Cardiac muscle cell (in vitro differentiated cells and primary cell): ENCODE results near the gene AMFR. TPM values are rescaled to one million over a fixed set of nuclear protein-coding genes. Genes with fewer than 3 reads are reported as not detected.

Experiments used
- DNase-seq, 2 donors: peaks; one replicate each; pipeline versions ENCODE4 v3.0.0 to v3.0.0-alpha.2; 2010 to 2017; ENCODE audit warnings: low read depth in 1 of 2, low spot score in 1 of 2
- H3K27ac ChIP-seq: fragments of 200-600 bp; sonication (generic); 2 replicates; pipeline ENCODE4 v1.5.1; 2016
- H3K27me3 ChIP-seq: fragments of 200-600 bp; sonication (generic); 2 replicates; pipeline ENCODE4 v1.6.0; 2016; ENCODE audit warnings: control low read depth
- H3K36me3 ChIP-seq: fragments of 200-600 bp; sonication (generic); 2 replicates; pipeline ENCODE4 v1.5.1; 2016; ENCODE audit warnings: control low read depth
- H3K4me1 ChIP-seq: fragments of 200-600 bp; sonication (generic); 2 replicates; pipeline ENCODE4 v1.8.1; 2017; ENCODE audit warnings: low read depth, mild to moderate bottlenecking, mixed run types
- H3K4me3 ChIP-seq: fragments of 200-600 bp; sonication (generic); 2 replicates; pipeline ENCODE4 v1.5.1; 2016; ENCODE audit warnings: mild to moderate bottlenecking
- H3K9me3 ChIP-seq: fragments of 200-600 bp; sonication (generic); 2 replicates; pipeline ENCODE4 v1.5.1; 2017; ENCODE audit warnings: low read depth, mild to moderate bottlenecking, control low read depth
- CTCF ChIP-seq: IDR thresholded peaks from 2 replicates; pipeline ENCODE4 v1.5.1; 2012; ENCODE audit warnings: low read depth, mild to moderate bottlenecking, low read length
- polyA plus RNA-seq: library from polyadenylated mRNA; unstranded; fragments of >200 nt; fragmentation: Nextera tagmentation; extraction: Ambion mirVana; gene quantifications from 2 replicates; pipeline ENCODE4 v1.2.1, GENCODE V29; 2016
- total RNA-seq: library from RNA; depleted of rRNA; stranded (reverse); fragments of >200 nt; gene quantifications from 2 replicates; pipeline ENCODE4 v1.2.3, GENCODE V29; 2016

Gene AMFR
- total and polyA plus RNA-seq, 2 experiments from 2014 or later, result 52.7 to 157 TPM

GRCh38 chr16:56312028-56312300 is 113.4 kb downstream of the AMFR start:
- no peaks in the 10 kb centered on the region for H3K27me3 ChIP-seq
- H3K9me3 ChIP-seq, result no peaks in the 10 kb centered on the region

More at GRCh38 chr16:56312028-56312300, 113.4 kb downstream of the AMFR start:
- Histone ChIP-seq H3K27ac (no peak overlapping the region), H3K36me3 (no peaks in the 10 kb centered on the region), H3K4me1 (peaks cover 2% of the 10 kb centered on the region), H3K4me3 (no peak overlapping the region)
- no peak for DNase-seq
- no peak for TF ChIP-seq CTCF

Other genes starting within 250 kb of the AMFR start
- gene GNAO1, start 234.1 kb downstream of the AMFR start, total RNA-seq, result 2.7 and 3.3 TPM in 2 replicates
- 2.8 and 4.4 TPM in 2 replicates for gene GNAO1, start 234.1 kb downstream of the AMFR start, polyA plus RNA-seq
- 59.3 and 79.9 TPM in 2 replicates for gene NUDT21, start 25.8 kb upstream of the AMFR start, total RNA-seq
- 47.4 and 68.7 TPM in 2 replicates for gene NUDT21, start 25.8 kb upstream of the AMFR start, polyA plus RNA-seq
- gene OGFOD1, start 26.0 kb upstream of the AMFR start, total RNA-seq, result 32.0 and 65.5 TPM in 2 replicates
- 49.4 and 54.9 TPM in 2 replicates for gene OGFOD1, start 26.0 kb upstream of the AMFR start, polyA plus RNA-seq
- gene BBS2, start 94.5 kb upstream of the AMFR start, total RNA-seq, result 31.9 and 32.8 TPM in 2 replicates
- 50.4 and 64.7 TPM in 2 replicates for gene BBS2, start 94.5 kb upstream of the AMFR start, polyA plus RNA-seq
- gene MT4, start 139.5 kb upstream of the AMFR start, total RNA-seq, result not detected in 2 replicates
- not detected in 2 replicates for gene MT4, start 139.5 kb upstream of the AMFR start, polyA plus RNA-seq
- gene MT3, start 164.0 kb upstream of the AMFR start, total RNA-seq, result not detected in 2 replicates
- gene MT3, start 164.0 kb upstream of the AMFR start, polyA plus RNA-seq, result 1.0 TPM in 1 of 2 replicates, not detected in the other
- gene MT2A, start 183.0 kb upstream of the AMFR start, total RNA-seq, result 0.28 TPM in 1 of 2 replicates, not detected in the other
- 1.6 and 2.1 TPM in 2 replicates for gene MT2A, start 183.0 kb upstream of the AMFR start, polyA plus RNA-seq
- 3.6 and 9.1 TPM in 2 replicates for gene MT1E, start 200.2 kb upstream of the AMFR start, total RNA-seq
- gene MT1E, start 200.2 kb upstream of the AMFR start, polyA plus RNA-seq, result 4.5 and 4.7 TPM in 2 replicates
- not detected in 2 replicates for gene MT1M, start 207.1 kb upstream of the AMFR start, total RNA-seq
- not detected in 2 replicates for gene MT1M, start 207.1 kb upstream of the AMFR start, polyA plus RNA-seq
- gene MT1A, start 213.1 kb upstream of the AMFR start, total RNA-seq, result not detected in 2 replicates
- gene MT1A, start 213.1 kb upstream of the AMFR start, polyA plus RNA-seq, result not detected in 2 replicates
- gene MT1B, start 226.3 kb upstream of the AMFR start, total RNA-seq, result not detected in 2 replicates
- not detected in 2 replicates for gene MT1B, start 226.3 kb upstream of the AMFR start, polyA plus RNA-seq
- gene MT1F, start 232.4 kb upstream of the AMFR start, total RNA-seq, result not detected in 2 replicates
- not detected in 2 replicates for gene MT1F, start 232.4 kb upstream of the AMFR start, polyA plus RNA-seq
- gene MT1G, start 242.5 kb upstream of the AMFR start, total RNA-seq, result 3.7 TPM in 1 of 2 replicates, not detected in the other
- gene MT1G, start 242.5 kb upstream of the AMFR start, polyA plus RNA-seq, result not detected in 2 replicates
- not detected in 2 replicates for gene MT1H, start 244.3 kb upstream of the AMFR start, total RNA-seq
- not detected in 2 replicates for gene MT1H, start 244.3 kb upstream of the AMFR start, polyA plus RNA-seq